ENCODE results near the gene RNF115. TPM values are rescaled to one million over a fixed set of nuclear protein-coding genes. Genes with fewer than 3 reads are reported as not detected.
"Not testable (repeated sequence)": the region's sequence is repeated elsewhere in the genome, so short reads cannot be mapped to it uniquely, and the experiment has no call there.

The RNF115 gene
- total RNA-seq, 1 experiment from 2014 or later, result 15.2 TPM

GRCh38 chr1:145824499-145824842 lies 576 bp upstream of the RNF115 start:
- ChIA-PET POLR2A (ENCODE audit: unreplicated experiment) (interaction anchor here (0.6 to 1.0 kb wide), 2 partner anchors 9 to 21 kb away, joined by 3 read pairs; partner anchors contain the start of gene NUDT17), CTCF (interaction anchor here (1.0 kb wide), 1 partner anchor 42 kb away, joined by 3 read pairs; no protein-coding TSS in a partner anchor)
- H3K36me3 ChIP-seq (ENCODE audit: low read depth, low read length), result peaks cover 29% of the 10 kb centered on the region
- DNase-seq, result no peak
- TF ChIP-seq CTCF (conservative IDR thresholded peaks at IDR 0.05; ENCODE audit: low read depth, low read length) (no peak), EZH2phosphoT487 (IDR thresholded peaks at IDR 0.05; ENCODE audit: borderline replicate concordance, low read length) (no peak), EZH2 (IDR thresholded peaks at IDR 0.05; ENCODE audit: low read length, unreplicated experiment) (no peak)
- no peaks in the 10 kb centered on the region for H4K20me1 ChIP-seq (ENCODE audit: low read length)
- peak overlapping the region; percentile 89 for H2AFZ ChIP-seq (ENCODE audit: low read length)
- H3K4me1 ChIP-seq (ENCODE audit: insufficient read depth, low read length), result peaks cover 15% of the 10 kb centered on the region
- no peaks in the 10 kb centered on the region for H3K27me3 ChIP-seq (ENCODE audit: low read length)
- no peaks in the 10 kb centered on the region for H3F3A ChIP-seq (ENCODE audit: low read length, unreplicated experiment)
- H3K9me2 ChIP-seq (replicated peaks; ENCODE audit: low read length), result no peaks in the 10 kb centered on the region
- peak overlapping the region; percentile 93 for H3K4me2 ChIP-seq (ENCODE audit: low read length)
- H3K4me3 ChIP-seq (ENCODE audit: low read length), result peak overlapping the region; percentile 82
- BruUV-seq (replicated peaks), result TSS peak; percentile 58
- H3K9ac ChIP-seq (ENCODE audit: low read length), result peak overlapping the region; percentile 90
- H3K79me2 ChIP-seq (ENCODE audit: low read length), result peaks cover 50% of the 10 kb centered on the region
- H3K9me3 ChIP-seq (ENCODE audit: low read length), result no peaks in the 10 kb centered on the region
- peak; percentile 8 for ATAC-seq
- H3K27ac ChIP-seq (ENCODE audit: low read length), result peak overlapping the region; percentile 68
- intact Hi-C loops (cut with micrococcal nuclease), result loop anchor here (1.0 to 5.0 kb wide), 2 partner anchors 42 to 82 kb away; no protein-coding TSS in a partner anchor

GRCh38 chr1:145822779-145823331 lies 1.0 kb downstream of the RNF115 start:
- POLR2A ChIA-PET (ENCODE audit: unreplicated experiment), result not testable (repeated sequence)
- peaks cover 57% of the 10 kb centered on the region for H3K79me2 ChIP-seq (ENCODE audit: low read length)

DNA sequence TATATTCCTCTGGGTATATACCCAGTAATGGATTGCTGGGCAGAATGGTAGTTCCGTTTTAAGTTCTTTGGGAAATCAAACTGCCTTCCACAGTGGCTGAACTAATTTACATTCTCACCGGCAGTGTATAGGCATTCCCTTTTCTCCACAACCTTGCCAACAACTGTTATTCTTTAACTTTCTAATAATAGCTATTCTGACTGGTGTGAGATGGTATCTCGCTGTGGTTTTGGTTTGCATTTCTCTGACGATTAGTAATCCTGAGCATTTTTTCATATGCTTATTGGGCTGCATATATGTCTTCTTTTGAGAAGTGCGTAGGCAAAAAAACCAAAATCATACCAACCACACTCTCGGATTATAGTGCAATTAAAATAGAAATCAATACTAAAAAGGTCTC lies 5.8 kb downstream of the RNF115 start:
- H3K9me3 ChIP-seq (ENCODE audit: low read length); H3K36me3 ChIP-seq (ENCODE audit: low read depth, low read length); intact Hi-C loops (cut with micrococcal nuclease); H2AFZ ChIP-seq (ENCODE audit: low read length); BruUV-seq (replicated peaks); H3K4me1 ChIP-seq (ENCODE audit: insufficient read depth, low read length); H3K9me2 ChIP-seq (replicated peaks; ENCODE audit: low read length); POLR2A ChIA-PET (ENCODE audit: unreplicated experiment); H3F3A ChIP-seq (ENCODE audit: low read length, unreplicated experiment); H4K20me1 ChIP-seq (ENCODE audit: low read length); CTCF ChIA-PET; H3K27me3 ChIP-seq (ENCODE audit: low read length): not testable (repeated sequence)
- peak; percentile 60 for ATAC-seq
- Histone ChIP-seq H3K4me2 (ENCODE audit: low read length) (peak overlapping the region; percentile 73), H3K27ac (ENCODE audit: low read length) (peak overlapping the region; percentile 69), H3K4me3 (ENCODE audit: low read length) (peak overlapping the region; percentile 50), H3K79me2 (ENCODE audit: low read length) (peaks cover 40% of the 10 kb centered on the region), H3K9ac (ENCODE audit: low read length) (peak overlapping the region; percentile 35; the same call in 1 of the 2 replicates)
- DNase-seq, result peak; percentile 72

More at GRCh38 chr1:145822779-145823331, 1.0 kb downstream of the RNF115 start:
- H4K20me1 ChIP-seq (ENCODE audit: low read length); H3F3A ChIP-seq (ENCODE audit: low read length, unreplicated experiment); CTCF ChIA-PET; H3K9me2 ChIP-seq (replicated peaks; ENCODE audit: low read length); DNase-seq; H3K27ac ChIP-seq (ENCODE audit: low read length); H3K9me3 ChIP-seq (ENCODE audit: low read length); H3K9ac ChIP-seq (ENCODE audit: low read length); H3K27me3 ChIP-seq (ENCODE audit: low read length); BruUV-seq (replicated peaks); H2AFZ ChIP-seq (ENCODE audit: low read length): not testable (repeated sequence)
- Histone ChIP-seq H3K4me1 (ENCODE audit: insufficient read depth, low read length) (peaks cover 20% of the 10 kb centered on the region), H3K36me3 (ENCODE audit: low read depth, low read length) (peaks cover 13% of the 10 kb centered on the region), H3K4me3 (ENCODE audit: low read length) (peak overlapping the region; percentile 60), H3K4me2 (ENCODE audit: low read length) (peak overlapping the region; percentile 67)
- peak; percentile 8; the same call in 1 of the 2 replicates for ATAC-seq
- intact Hi-C loops (cut with micrococcal nuclease), result loop anchor here (5.0 kb wide), 1 partner anchor 81 kb away; no protein-coding TSS in a partner anchor

- Histone ChIP-seq H3K4me2 (ENCODE audit: low read length) (peak overlapping the region; percentile 62), H3K27ac (ENCODE audit: low read length) (peak overlapping the region; percentile 62), H3K9ac (ENCODE audit: low read length) (0 out of 2 replicates have a peak overlapping the region, but pooled peaks have one; percentile 20), H3K4me3 (ENCODE audit: low read length) (peak overlapping the region; percentile 43), H3K79me2 (ENCODE audit: low read length) (peaks cover 35% of the 10 kb centered on the region)
- H3K9me2 ChIP-seq (replicated peaks; ENCODE audit: low read length); CTCF ChIA-PET; H3K4me1 ChIP-seq (ENCODE audit: insufficient read depth, low read length); H3K27me3 ChIP-seq (ENCODE audit: low read length); H4K20me1 ChIP-seq (ENCODE audit: low read length); H2AFZ ChIP-seq (ENCODE audit: low read length); H3F3A ChIP-seq (ENCODE audit: low read length, unreplicated experiment); intact Hi-C loops (cut with micrococcal nuclease); POLR2A ChIA-PET (ENCODE audit: unreplicated experiment); H3K9me3 ChIP-seq (ENCODE audit: low read length); H3K36me3 ChIP-seq (ENCODE audit: low read depth, low read length); BruUV-seq (replicated peaks): not testable (repeated sequence)
- ATAC-seq, result peak; percentile 87
- DNase-seq, result peak; percentile 17
These were observed 10.7 kb downstream of the RNF115 start for GRCh38 chr1:145812977-145813810.

Data from PC-3 (cell line).